ENCODE results near the gene TANC1. TPM values are rescaled to one million over a fixed set of nuclear protein-coding genes. Genes with fewer than 3 reads are reported as not detected.

Gene TANC1
- total RNA-seq, 2 experiments from 2014 or later = 0.41 to 0.47 TPM

DNA sequence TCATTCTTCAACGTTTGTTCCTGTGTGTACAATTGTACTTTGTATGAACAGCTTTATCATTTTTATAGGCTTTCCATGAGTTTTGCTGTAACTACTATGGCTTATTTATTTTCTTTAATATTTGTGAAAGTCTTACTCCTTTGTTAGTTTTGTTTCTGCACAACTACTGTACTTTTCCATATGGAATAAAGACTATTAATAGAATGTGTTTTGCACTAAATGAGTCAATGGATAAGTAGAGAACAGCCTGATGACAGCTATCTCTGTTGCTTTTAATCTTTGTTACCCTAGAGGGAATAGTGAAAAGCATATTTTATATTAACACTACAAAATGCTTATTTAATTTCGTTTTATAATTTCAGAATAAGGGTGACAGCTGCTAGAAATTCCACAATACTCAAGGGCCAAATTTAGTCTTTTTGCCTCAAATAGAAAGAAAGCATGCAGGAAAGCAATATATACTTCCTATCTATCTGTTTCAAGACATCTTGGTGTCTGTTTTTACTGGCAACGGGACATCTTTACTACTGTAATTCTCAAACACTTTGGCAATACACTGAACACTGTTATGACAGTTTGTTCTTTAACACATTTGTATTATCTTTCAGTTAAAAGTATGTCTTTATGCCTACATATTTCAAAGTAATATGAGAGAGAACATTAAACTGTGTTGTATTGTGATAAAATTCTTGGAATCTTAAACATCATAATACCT, 264.2 kb downstream of the TANC1 start:
- Histone ChIP-seq H3K9me3 (ENCODE audit: control insufficient read depth in 1 of 2, insufficient read depth in 1 of 2, low read length in 2 of 2) (no peaks in the 10 kb centered on the region), H3K27me3 (ENCODE audit: control insufficient read depth in 1 of 2, insufficient read depth in 2 of 2, low read length in 2 of 2) (no peaks in the 10 kb centered on the region), H3K36me3 (ENCODE audit: insufficient read depth, low read length) (no peaks in the 10 kb centered on the region), H3K27ac (ENCODE audit: low read depth in 1 of 2, low read length in 2 of 2) (no peak overlapping the region), H3K4me1 (ENCODE audit: insufficient read depth, low read length) (peaks cover under 1% of the 10 kb centered on the region), H3K4me3 (ENCODE audit: low read length) (no peak overlapping the region)
- ATAC-seq (ENCODE audit: poor library complexity) (no peak), DNase-seq (no peak)
- ChIA-PET POLR2A (interaction anchor here (0.8 kb wide), 1 partner anchor 19 kb away, joined by 3 read pairs; no protein-coding TSS in a partner anchor), CTCF (no interaction called here)
- Mint-ChIP-seq H3K9me3 (no peaks in the 10 kb centered on the region), H3K36me3 (ENCODE audit: low read depth) (peaks cover 34% of the 10 kb centered on the region), H3K4me3 (no peak overlapping the region), H3K27ac (no peak overlapping the region), H3K27me3 (no peaks in the 10 kb centered on the region), H3K4me1 (ENCODE audit: low read depth) (peaks cover 18% of the 10 kb centered on the region)
- TF ChIP-seq, protein P1, sequence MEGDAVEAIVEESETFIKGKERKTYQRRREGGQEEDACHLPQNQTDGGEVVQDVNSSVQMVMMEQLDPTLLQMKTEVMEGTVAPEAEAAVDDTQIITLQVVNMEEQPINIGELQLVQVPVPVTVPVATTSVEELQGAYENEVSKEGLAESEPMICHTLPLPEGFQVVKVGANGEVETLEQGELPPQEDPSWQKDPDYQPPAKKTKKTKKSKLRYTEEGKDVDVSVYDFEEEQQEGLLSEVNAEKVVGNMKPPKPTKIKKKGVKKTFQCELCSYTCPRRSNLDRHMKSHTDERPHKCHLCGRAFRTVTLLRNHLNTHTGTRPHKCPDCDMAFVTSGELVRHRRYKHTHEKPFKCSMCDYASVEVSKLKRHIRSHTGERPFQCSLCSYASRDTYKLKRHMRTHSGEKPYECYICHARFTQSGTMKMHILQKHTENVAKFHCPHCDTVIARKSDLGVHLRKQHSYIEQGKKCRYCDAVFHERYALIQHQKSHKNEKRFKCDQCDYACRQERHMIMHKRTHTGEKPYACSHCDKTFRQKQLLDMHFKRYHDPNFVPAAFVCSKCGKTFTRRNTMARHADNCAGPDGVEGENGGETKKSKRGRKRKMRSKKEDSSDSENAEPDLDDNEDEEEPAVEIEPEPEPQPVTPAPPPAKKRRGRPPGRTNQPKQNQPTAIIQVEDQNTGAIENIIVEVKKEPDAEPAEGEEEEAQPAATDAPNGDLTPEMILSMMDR (IDR thresholded peaks at IDR 0.05) = no peak
- intact Hi-C loops (cut with DNase I, micrococcal nuclease) = no loop called here

DNA sequence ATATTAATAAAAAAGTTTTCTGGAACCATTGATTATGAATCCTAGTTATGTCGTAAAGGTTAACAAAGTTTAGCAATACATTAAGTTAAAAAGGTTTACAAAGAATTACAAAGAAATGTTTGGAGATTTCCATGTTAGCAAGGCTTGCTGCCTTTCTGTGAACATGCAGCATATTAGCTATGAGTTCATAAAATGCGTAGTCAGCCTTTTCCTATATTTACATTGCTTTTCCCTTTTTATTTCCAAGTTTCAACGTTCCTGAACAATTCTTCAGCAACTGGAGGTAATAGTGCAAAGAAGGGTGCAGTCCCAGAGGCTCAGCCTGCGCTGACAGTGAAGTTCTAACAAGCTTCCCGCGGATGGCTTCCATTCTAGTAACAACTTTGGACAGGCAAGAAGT, 266.4 kb downstream of the TANC1 start:
- no peak for DNase-seq
- no peaks in the 10 kb centered on the region for H3K4me1 Mint-ChIP-seq (ENCODE audit: low read depth)
- no peaks in the 10 kb centered on the region for H3K9me3 ChIP-seq (ENCODE audit: control insufficient read depth in 1 of 2, insufficient read depth in 1 of 2, low read length in 2 of 2)
- H3K27me3 Mint-ChIP-seq = no peaks in the 10 kb centered on the region
- ChIA-PET CTCF (no interaction called here), POLR2A (no interaction called here)
- H3K27me3 ChIP-seq (ENCODE audit: control insufficient read depth in 1 of 2, insufficient read depth in 2 of 2, low read length in 2 of 2) = no peaks in the 10 kb centered on the region
- no peaks in the 10 kb centered on the region for H3K36me3 ChIP-seq (ENCODE audit: insufficient read depth, low read length)
- TF ChIP-seq, protein P1 (IDR thresholded peaks at IDR 0.05) = no peak
- no peaks in the 10 kb centered on the region for H3K4me1 ChIP-seq (ENCODE audit: insufficient read depth, low read length)
- no peak overlapping the region for H3K4me3 Mint-ChIP-seq
- no peak overlapping the region for H3K4me3 ChIP-seq (ENCODE audit: low read length)
- no peak for ATAC-seq (ENCODE audit: poor library complexity)
- intact Hi-C loops (cut with DNase I, micrococcal nuclease) = no loop called here
- no peaks in the 10 kb centered on the region for H3K9me3 Mint-ChIP-seq
- no peak overlapping the region for H3K27ac ChIP-seq (ENCODE audit: low read depth in 1 of 2, low read length in 2 of 2)
- H3K36me3 Mint-ChIP-seq (ENCODE audit: low read depth) = peaks cover 57% of the 10 kb centered on the region
- H3K27ac Mint-ChIP-seq = no peak overlapping the region

DNA sequence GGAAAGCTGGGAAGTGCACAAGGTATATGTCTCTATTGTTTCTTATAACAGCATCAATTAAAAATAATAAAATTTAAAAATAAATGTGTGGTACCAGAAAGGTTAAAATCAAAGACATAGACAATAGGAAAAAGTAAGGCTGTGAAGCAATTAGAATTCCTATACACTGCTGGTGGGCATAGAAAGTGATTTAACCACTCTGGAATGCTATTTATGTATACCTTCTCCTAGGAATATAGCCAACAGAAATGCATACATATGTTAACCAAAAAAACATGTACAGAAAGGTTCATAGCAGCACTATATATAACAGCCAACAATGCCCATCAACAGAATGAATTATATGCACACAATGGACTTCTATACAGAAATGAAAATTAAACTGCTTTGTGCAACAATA, 275.1 kb downstream of the TANC1 start:
- H3K4me1 ChIP-seq (ENCODE audit: insufficient read depth, low read length) = no peaks in the 10 kb centered on the region
- intact Hi-C loops (cut with DNase I, micrococcal nuclease) = no loop called here
- DNase-seq (no peak), ATAC-seq (ENCODE audit: poor library complexity) (no peak)
- Mint-ChIP-seq H3K9me3 (no peaks in the 10 kb centered on the region), H3K36me3 (ENCODE audit: low read depth) (peaks cover 92% of the 10 kb centered on the region), H3K4me3 (no peak overlapping the region), H3K4me1 (ENCODE audit: low read depth) (no peaks in the 10 kb centered on the region), H3K27ac (no peak overlapping the region), H3K27me3 (no peaks in the 10 kb centered on the region)
- peaks cover 0 to 3% of the 10 kb centered on the region in 2 experiments for H3K9me3 ChIP-seq (ENCODE audit: control insufficient read depth in 1 of 2, insufficient read depth in 1 of 2, low read length in 2 of 2)
- H3K36me3 ChIP-seq (ENCODE audit: insufficient read depth, low read length) = peaks cover 6% of the 10 kb centered on the region
- ChIA-PET CTCF (no interaction called here), POLR2A (no interaction called here)
- TF ChIP-seq, protein P1 (IDR thresholded peaks at IDR 0.05) = no peak
- no peak overlapping the region for H3K4me3 ChIP-seq (ENCODE audit: low read length)
- no peak overlapping the region for H3K27ac ChIP-seq (ENCODE audit: low read depth in 1 of 2, low read length in 2 of 2)
- no peaks in the 10 kb centered on the region for H3K27me3 ChIP-seq (ENCODE audit: control insufficient read depth in 1 of 2, insufficient read depth in 2 of 2, low read length in 2 of 2)

All from CD4-positive, alpha-beta T cell (primary cell).